Fibroblast of skin of abdomen (primary cell): ENCODE results near the gene IGFBP7.

Experiments used
- DNase-seq: peaks from one replicate; pipeline ENCODE4 v3.0.0-alpha.2; 2013

Gene IGFBP7

GRCh38 chr4:57039345-57039744, 70.8 kb downstream of the IGFBP7 start:
- DNase-seq, result no peak

- DNase-seq, result peak; percentile 52
These were observed 72.1 kb downstream of the IGFBP7 start for GRCh38 chr4:57037982-57038604.

- DNase-seq, result no peak
These were observed 75.7 kb downstream of the IGFBP7 start for GRCh38 chr4:57034520-57034919.

GRCh38 chr4:57023104-57023503, 87.1 kb downstream of the IGFBP7 start:
- DNase-seq, result peak; percentile 93

GRCh38 chr4:57020467-57021101, 89.6 kb downstream of the IGFBP7 start:
- DNase-seq, result peak; percentile 81

GRCh38 chr4:57018980-57019379, 91.2 kb downstream of the IGFBP7 start:
- DNase-seq, result no peak

GRCh38 chr4:57013543-57014120, 96.6 kb downstream of the IGFBP7 start:
- DNase-seq, result no peak

- no peak for DNase-seq
These were observed 110.4 kb downstream of the IGFBP7 start for GRCh38 chr4:56999751-57000150.

- DNase-seq, result peak; percentile 91
These were observed 114.7 kb downstream of the IGFBP7 start for GRCh38 chr4:56995525-56995924.

- peak; percentile 62 for DNase-seq
These were observed 119.9 kb downstream of the IGFBP7 start for GRCh38 chr4:56990109-56990905.

- no peak for DNase-seq
These were observed 123.2 kb downstream of the IGFBP7 start for GRCh38 chr4:56986952-56987351.

GRCh38 chr4:56986192-56986591, 124.0 kb downstream of the IGFBP7 start:
- DNase-seq, result no peak

GRCh38 chr4:56981795-56982201, 128.4 kb downstream of the IGFBP7 start:
- DNase-seq, result no peak
